HEK293 (cell line): ENCODE data around the gene ANKRD49.

Experiments used
- BCL11B ChIP-seq: fragments of 450-650 bp; formaldehyde crosslinking; IDR thresholded peaks from 2 replicates; pipeline ENCODE4 v1.5.1; 2016; ENCODE audit warnings: low read depth, missing biosample characterization, missing genetic modification characterization
- IKZF3 ChIP-seq: fragments of 450-650 bp; IDR thresholded peaks from 2 replicates; pipeline ENCODE4 v1.5.0; 2018; ENCODE audit warnings: missing biosample characterization, mild to moderate bottlenecking, missing genetic modification characterization, moderate library complexity
- KLF1 ChIP-seq: fragments of 450-650 bp; formaldehyde crosslinking; IDR thresholded peaks from 2 replicates; pipeline ENCODE4 v1.5.1; 2016; ENCODE audit warnings: missing biosample characterization, missing genetic modification characterization
- OSR2 ChIP-seq: fragments of 450-650 bp; formaldehyde crosslinking; IDR thresholded peaks from 2 replicates; pipeline ENCODE4 v1.5.1; 2016; ENCODE audit warnings: missing biosample characterization, missing genetic modification characterization
- REST ChIP-seq: fragments of 450-650 bp; formaldehyde crosslinking; IDR thresholded peaks from 2 replicates; pipeline ENCODE4 v1.5.1; 2016; ENCODE audit warnings: missing biosample characterization, missing genetic modification characterization
- ZBTB17 ChIP-seq: fragments of 450-650 bp; formaldehyde crosslinking; IDR thresholded peaks from 2 replicates; pipeline ENCODE4 v1.5.1; 2016; ENCODE audit warnings: missing biosample characterization, missing genetic modification characterization
- ZBTB8A ChIP-seq: fragments of 450-650 bp; formaldehyde crosslinking; IDR thresholded peaks from 2 replicates; pipeline ENCODE4 v1.5.1; 2016; ENCODE audit warnings: missing biosample characterization, missing genetic modification characterization
- ZFHX2 ChIP-seq: fragments of 450-650 bp; formaldehyde crosslinking; conservative IDR thresholded peaks from 2 replicates; pipeline ENCODE4 v1.5.1; 2016; ENCODE audit warnings: missing biosample characterization, missing genetic modification characterization
- ZFP69B ChIP-seq: fragments of 450-650 bp; formaldehyde crosslinking; IDR thresholded peaks from 2 replicates; pipeline ENCODE4 v1.5.1; 2016; ENCODE audit warnings: missing biosample characterization, missing genetic modification characterization
- ZNF121 ChIP-seq: fragments of 450-650 bp; formaldehyde crosslinking; IDR thresholded peaks from 2 replicates; pipeline ENCODE4 v1.5.1; 2016; ENCODE audit warnings: missing biosample characterization, missing genetic modification characterization
- ZNF157 ChIP-seq: fragments of 450-650 bp; formaldehyde crosslinking; IDR thresholded peaks from 2 replicates; pipeline ENCODE4 v1.5.1; 2016; ENCODE audit warnings: missing biosample characterization, missing genetic modification characterization
- ZNF2 ChIP-seq: fragments of 450-650 bp; formaldehyde crosslinking; IDR thresholded peaks from 2 replicates; pipeline ENCODE4 v1.5.1; 2016; ENCODE audit warnings: missing biosample characterization, missing genetic modification characterization
- ZNF223 ChIP-seq: fragments of 450-650 bp; formaldehyde crosslinking; IDR thresholded peaks from 2 replicates; pipeline ENCODE4 v1.5.1; 2016; ENCODE audit warnings: missing biosample characterization, missing genetic modification characterization
- ZNF23 ChIP-seq: fragments of 450-650 bp; formaldehyde crosslinking; IDR thresholded peaks from 2 replicates; pipeline ENCODE4 v1.5.1; 2016; ENCODE audit warnings: missing biosample characterization, missing genetic modification characterization, borderline replicate concordance
- ZNF274 ChIP-seq, 2 experiments: fragments of 200-500 bp in 1 of 2; fragments of 450-650 bp in 1 of 2; sonication (Bioruptor generic) in 1 of 2; formaldehyde crosslinking in 1 of 2; IDR thresholded peaks; 2 replicates each; pipeline versions ENCODE4 v1.5.1 to v1.6.1; 2014 to 2016; ENCODE audit warnings: borderline replicate concordance in 1 of 2, inconsistent platforms in 1 of 2, low read length in 1 of 2, missing biosample characterization in 1 of 2, missing genetic modification characterization in 1 of 2
- ZNF341 ChIP-seq: fragments of 450-650 bp; formaldehyde crosslinking; IDR thresholded peaks from 2 replicates; pipeline ENCODE4; 2016; ENCODE audit warnings: low read depth, missing biosample characterization, missing genetic modification characterization
- ZNF37A ChIP-seq: fragments of 450-650 bp; IDR thresholded peaks from 2 replicates; pipeline ENCODE4 v1.5.1; 2018; ENCODE audit warnings: missing biosample characterization, missing genetic modification characterization
- ZNF433 ChIP-seq: fragments of 450-650 bp; formaldehyde crosslinking; IDR thresholded peaks from 2 replicates; pipeline ENCODE4 v1.5.1; 2016; ENCODE audit warnings: missing biosample characterization, missing genetic modification characterization, low read depth
- ZNF48 ChIP-seq: fragments of 450-650 bp; formaldehyde crosslinking; IDR thresholded peaks from 2 replicates; pipeline ENCODE4 v1.5.1; 2016; ENCODE audit warnings: missing biosample characterization, missing genetic modification characterization
- ZNF518A ChIP-seq: fragments of 450-650 bp; formaldehyde crosslinking; conservative IDR thresholded peaks from 2 replicates; pipeline ENCODE4 v1.5.1; 2016; ENCODE audit warnings: low read depth, missing biosample characterization, missing genetic modification characterization
- ZNF521 ChIP-seq: fragments of 450-650 bp; formaldehyde crosslinking; IDR thresholded peaks from 2 replicates; pipeline ENCODE4 v1.5.1; 2017; ENCODE audit warnings: missing biosample characterization, mild to moderate bottlenecking, missing genetic modification characterization
- ZNF529 ChIP-seq: fragments of 450-650 bp; formaldehyde crosslinking; IDR thresholded peaks from 2 replicates; pipeline ENCODE4 v1.5.1; 2017; ENCODE audit warnings: missing genetic modification characterization, missing biosample characterization; ENCODE audit not compliant: insufficient replicate concordance
- ZNF670 ChIP-seq: fragments of 450-650 bp; formaldehyde crosslinking; IDR thresholded peaks from 2 replicates; pipeline ENCODE4 v1.5.1; 2016; ENCODE audit warnings: missing biosample characterization, missing genetic modification characterization, low read depth
- ZNF776 ChIP-seq: fragments of 450-650 bp; formaldehyde crosslinking; IDR thresholded peaks from 2 replicates; pipeline ENCODE4 v1.5.0; 2017; ENCODE audit warnings: missing biosample characterization, missing genetic modification characterization, borderline replicate concordance
- ZSCAN30 ChIP-seq: fragments of 450-650 bp; IDR thresholded peaks from 2 replicates; pipeline ENCODE4 v1.5.1; 2018; ENCODE audit warnings: missing biosample characterization, mild to moderate bottlenecking, missing genetic modification characterization, moderate library complexity
- ZXDB ChIP-seq: fragments of 450-650 bp; formaldehyde crosslinking; IDR thresholded peaks from 2 replicates; pipeline ENCODE4 v1.5.1; 2016; ENCODE audit warnings: missing biosample characterization, missing genetic modification characterization
- TF ChIP-seq, protein P1 (sequence below): fragments of 450-650 bp; formaldehyde crosslinking; optimal IDR thresholded peaks from 2 replicates; pipeline ENCODE3; 2016; ENCODE audit warnings: missing biosample characterization, mild to moderate bottlenecking, missing genetic modification characterization
- TF ChIP-seq, protein P2 (sequence below): fragments of 450-650 bp; formaldehyde crosslinking; IDR thresholded peaks from 2 replicates; pipeline ENCODE4 v1.5.1; 2016; ENCODE audit warnings: missing biosample characterization, missing genetic modification characterization

Gene ANKRD49

DNA sequence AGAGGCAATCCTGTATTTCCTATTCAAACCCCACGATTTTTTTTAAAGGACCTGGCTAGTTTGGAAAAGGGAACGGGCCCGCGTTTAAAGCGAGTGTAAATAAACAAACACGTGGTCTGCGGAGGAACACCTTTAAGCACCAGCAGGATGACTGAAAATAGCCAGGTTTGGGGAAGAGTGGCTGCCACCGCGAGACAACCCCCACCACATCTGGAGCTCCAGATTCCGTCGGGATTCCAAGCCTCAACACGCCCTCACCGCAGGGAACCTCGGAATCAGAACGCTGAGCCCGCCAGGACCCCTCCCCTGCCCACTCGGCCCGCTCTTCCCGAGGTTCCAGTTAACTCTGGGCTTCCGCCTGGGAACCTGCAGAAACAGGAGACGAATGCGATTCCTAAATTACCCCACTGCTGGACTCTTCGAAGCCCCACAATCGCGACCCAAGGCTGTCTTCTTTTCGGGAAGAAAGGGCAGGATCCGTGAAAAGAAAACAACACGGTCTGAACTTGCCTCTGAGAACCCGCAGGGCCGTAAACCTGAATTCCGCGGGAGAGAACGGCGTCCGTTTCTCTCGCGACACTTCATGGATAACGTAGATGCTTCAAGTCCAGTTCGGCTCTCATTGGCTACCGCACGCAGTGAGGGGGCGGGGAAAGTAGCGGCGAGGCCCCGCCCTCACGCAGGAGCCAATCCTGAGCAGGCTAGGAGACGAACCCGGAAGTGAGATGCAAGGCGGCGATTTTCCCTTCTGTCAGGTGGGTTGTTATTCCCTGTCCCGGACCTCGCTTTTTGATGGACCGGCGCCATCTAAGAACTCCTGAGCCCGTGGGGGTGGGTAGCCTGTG lies at the start of gene ANKRD49, which contains the start of gene MRE11 (continued):
- TF ChIP-seq REST (tag by site-specific recombination) = no peak
- TF ChIP-seq ZFHX2 (tag by site-specific recombination) = no peak
- 0 out of 2 replicates have a peak, but pooled peaks have one; percentile 13 for TF ChIP-seq ZFP69B (tag by site-specific recombination)
- TF ChIP-seq ZNF433 (tag by site-specific recombination) = no peak
- TF ChIP-seq ZSCAN30 = peak; percentile 26; the same call in 1 of the 2 replicates
- TF ChIP-seq ZNF518A (tag by site-specific recombination) = peak; percentile 52
- no peak for TF ChIP-seq ZNF157 (tag by site-specific recombination)
- TF ChIP-seq ZNF121 (tag by site-specific recombination) = no peak
- no peak for TF ChIP-seq ZNF23 (tag by site-specific recombination)
- TF ChIP-seq ZNF274 (IDR thresholded peaks at IDR 0.05; ENCODE audit: low read length) = no peak
- TF ChIP-seq ZNF274 (tag by site-specific recombination; IDR thresholded peaks at IDR 0.05; ENCODE audit: borderline replicate concordance) = no peak
- 0 out of 2 replicates have a peak, but pooled peaks have one; percentile 27 for TF ChIP-seq KLF1 (tag by site-specific recombination)
- no peak for TF ChIP-seq BCL11B (tag by site-specific recombination)
- TF ChIP-seq OSR2 (tag by site-specific recombination) = no peak
- TF ChIP-seq, protein P1, sequence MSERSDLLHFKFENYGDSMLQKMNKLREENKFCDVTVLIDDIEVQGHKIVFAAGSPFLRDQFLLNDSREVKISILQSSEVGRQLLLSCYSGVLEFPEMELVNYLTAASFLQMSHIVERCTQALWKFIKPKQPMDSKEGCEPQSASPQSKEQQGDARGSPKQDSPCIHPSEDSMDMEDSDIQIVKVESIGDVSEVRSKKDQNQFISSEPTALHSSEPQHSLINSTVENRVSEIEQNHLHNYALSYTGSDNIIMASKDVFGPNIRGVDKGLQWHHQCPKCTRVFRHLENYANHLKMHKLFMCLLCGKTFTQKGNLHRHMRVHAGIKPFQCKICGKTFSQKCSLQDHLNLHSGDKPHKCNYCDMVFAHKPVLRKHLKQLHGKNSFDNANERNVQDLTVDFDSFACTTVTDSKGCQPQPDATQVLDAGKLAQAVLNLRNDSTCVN (tag by site-specific recombination) = peak; percentile 35
- peak; percentile 79 for TF ChIP-seq IKZF3 (tag by site-specific recombination)
- no peak for TF ChIP-seq ZNF521 (tag by site-specific recombination)
- no peak for TF ChIP-seq ZNF776 (tag by site-specific recombination)
- TF ChIP-seq ZNF2 (tag by site-specific recombination) = no peak
- TF ChIP-seq ZXDB (tag by site-specific recombination) = peak; percentile 21
- TF ChIP-seq ZBTB8A (tag by site-specific recombination) = peak; percentile 56
- TF ChIP-seq ZNF670 (tag by site-specific recombination) = no peak
- no peak for TF ChIP-seq ZNF223 (tag by site-specific recombination)
- no peak for TF ChIP-seq ZNF37A (tag by site-specific recombination)
- no peak for TF ChIP-seq ZNF529 (tag by site-specific recombination)
- TF ChIP-seq ZNF48 (tag by site-specific recombination) = no peak
- peak; percentile 81 for TF ChIP-seq ZBTB17 (tag by site-specific recombination)
- peak; percentile 91 for TF ChIP-seq ZNF341
- TF ChIP-seq, protein P2, sequence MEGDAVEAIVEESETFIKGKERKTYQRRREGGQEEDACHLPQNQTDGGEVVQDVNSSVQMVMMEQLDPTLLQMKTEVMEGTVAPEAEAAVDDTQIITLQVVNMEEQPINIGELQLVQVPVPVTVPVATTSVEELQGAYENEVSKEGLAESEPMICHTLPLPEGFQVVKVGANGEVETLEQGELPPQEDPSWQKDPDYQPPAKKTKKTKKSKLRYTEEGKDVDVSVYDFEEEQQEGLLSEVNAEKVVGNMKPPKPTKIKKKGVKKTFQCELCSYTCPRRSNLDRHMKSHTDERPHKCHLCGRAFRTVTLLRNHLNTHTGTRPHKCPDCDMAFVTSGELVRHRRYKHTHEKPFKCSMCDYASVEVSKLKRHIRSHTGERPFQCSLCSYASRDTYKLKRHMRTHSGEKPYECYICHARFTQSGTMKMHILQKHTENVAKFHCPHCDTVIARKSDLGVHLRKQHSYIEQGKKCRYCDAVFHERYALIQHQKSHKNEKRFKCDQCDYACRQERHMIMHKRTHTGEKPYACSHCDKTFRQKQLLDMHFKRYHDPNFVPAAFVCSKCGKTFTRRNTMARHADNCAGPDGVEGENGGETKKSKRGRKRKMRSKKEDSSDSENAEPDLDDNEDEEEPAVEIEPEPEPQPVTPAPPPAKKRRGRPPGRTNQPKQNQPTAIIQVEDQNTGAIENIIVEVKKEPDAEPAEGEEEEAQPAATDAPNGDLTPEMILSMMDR (tag by site-specific recombination) = no peak
